GM20431 (cell line): ENCODE measurements around the gene SNX8.

Experiments
- in situ Hi-C: fragments of 300-500 bp; cut with MseI, MboI; formaldehyde crosslinking; loops from one replicate; pipeline ENCODE4 v1.15.0; 2020; ENCODE audit warnings: low sequenced_read_pairs; ENCODE audit not compliant: unreplicated experiment

SNX8 gene

GRCh38 chr7:2231992-2232765 lies 82.1 kb downstream of the SNX8 start:
- in situ Hi-C loops = no loop called here

- in situ Hi-C loops = no loop called here
These were observed 83.4 kb downstream of the SNX8 start for GRCh38 chr7:2230882-2231281.

GRCh38 chr7:2230226-2230625 lies 84.0 kb downstream of the SNX8 start:
- in situ Hi-C loops = no loop called here

- in situ Hi-C loops = no loop called here
These were observed 84.8 kb downstream of the SNX8 start for GRCh38 chr7:2229467-2229866.

GRCh38 chr7:2228921-2229320 lies 85.3 kb downstream of the SNX8 start:
- in situ Hi-C loops = no loop called here

- in situ Hi-C loops = no loop called here
These were observed 86.5 kb downstream of the SNX8 start for GRCh38 chr7:2227699-2228098.

- in situ Hi-C loops = no loop called here
These were observed 88.4 kb downstream of the SNX8 start for GRCh38 chr7:2225830-2226229.

- in situ Hi-C loops = no loop called here
These were observed 88.9 kb downstream of the SNX8 start for GRCh38 chr7:2225336-2225735.

- in situ Hi-C loops = loop anchor here (25.0 kb wide), 1 partner anchor 413 kb away; no protein-coding TSS in a partner anchor
These were observed 89.3 kb downstream of the SNX8 start for GRCh38 chr7:2224934-2225333.

- in situ Hi-C loops = loop anchor here (25.0 kb wide), 1 partner anchor 412 kb away; no protein-coding TSS in a partner anchor
These were observed 89.7 kb downstream of the SNX8 start for GRCh38 chr7:2224491-2224928.

- in situ Hi-C loops = loop anchor here (25.0 kb wide), 1 partner anchor 411 kb away; no protein-coding TSS in a partner anchor
These were observed 90.9 kb downstream of the SNX8 start for GRCh38 chr7:2223321-2223720.

- in situ Hi-C loops = loop anchor here (25.0 kb wide), 1 partner anchor 410 kb away; no protein-coding TSS in a partner anchor
These were observed 91.7 kb downstream of the SNX8 start for GRCh38 chr7:2222516-2222915.

- in situ Hi-C loops = loop anchor here (25.0 kb wide), 1 partner anchor 409 kb away; no protein-coding TSS in a partner anchor
These were observed 93.3 kb downstream of the SNX8 start for GRCh38 chr7:2220954-2221353.

GRCh38 chr7:2220506-2220905 lies 93.7 kb downstream of the SNX8 start:
- in situ Hi-C loops = loop anchor here (25.0 kb wide), 1 partner anchor 408 kb away; no protein-coding TSS in a partner anchor

- in situ Hi-C loops = loop anchor here (25.0 kb wide), 1 partner anchor 408 kb away; no protein-coding TSS in a partner anchor
These were observed 94.2 kb downstream of the SNX8 start for GRCh38 chr7:2220030-2220429.

- in situ Hi-C loops = loop anchor here (25.0 kb wide), 1 partner anchor 407 kb away; no protein-coding TSS in a partner anchor
These were observed 94.6 kb downstream of the SNX8 start for GRCh38 chr7:2219606-2220005.

GRCh38 chr7:2219136-2219535 lies 95.1 kb downstream of the SNX8 start:
- in situ Hi-C loops = loop anchor here (25.0 kb wide), 1 partner anchor 407 kb away; no protein-coding TSS in a partner anchor

GRCh38 chr7:2218444-2218785 lies 95.8 kb downstream of the SNX8 start:
- in situ Hi-C loops = loop anchor here (25.0 kb wide), 1 partner anchor 406 kb away; no protein-coding TSS in a partner anchor

GRCh38 chr7:2217716-2218443 lies 96.4 kb downstream of the SNX8 start:
- in situ Hi-C loops = loop anchor here (25.0 kb wide), 1 partner anchor 406 kb away; no protein-coding TSS in a partner anchor

GRCh38 chr7:2217206-2217605 lies 97.0 kb downstream of the SNX8 start:
- in situ Hi-C loops = loop anchor here (25.0 kb wide), 1 partner anchor 405 kb away; no protein-coding TSS in a partner anchor

- in situ Hi-C loops = loop anchor here (25.0 kb wide), 1 partner anchor 404 kb away; no protein-coding TSS in a partner anchor
These were observed 98.4 kb downstream of the SNX8 start for GRCh38 chr7:2215851-2216250.
